IMR-90 (cell line): Measurements from ENCODE around the gene TSPAN14. TPM values are rescaled to one million over a fixed set of nuclear protein-coding genes. Genes with fewer than 3 reads are reported as not detected.

Source experiments
- ATAC-seq: fragments of 200-7000 bp; cut with Tn5 transposase; 2 replicates; pipeline ENCODE4 v1.9.1; 2020; ENCODE audit warnings: low read depth, mild to moderate bottlenecking, moderate library complexity
- BruUV-seq: library from RNA; stranded (reverse); fragments of 400-500 nt; replicated peaks from 2 replicates; lab custom pipeline; 2021; lab: Mats Ljungman, UMichigan
- CTCF ChIA-PET: fragments of 300-600 bp; formaldehyde crosslinking; extraction: SDS; loops from one replicate; lab custom pipeline; 2021; ENCODE audit warnings: antibody characterized with exemption; lab: Yijun Ruan, JAX
- POLR2A ChIA-PET: fragments of 300-600 bp; sonication (Branson Sonifier 250); formaldehyde crosslinking; loops from one replicate; lab custom pipeline; 2022; ENCODE audit warnings: antibody characterized with exemption; ENCODE audit not compliant: unreplicated experiment; lab: Charles Lee
- DNase-seq: peaks from one replicate; pipeline ENCODE4 v3.0.0; 2013
- H2AFZ ChIP-seq: replicated peaks from 2 replicates; pipeline ENCODE3; 2013; ENCODE audit warnings: low read length, mild to moderate bottlenecking; ENCODE audit not compliant: poor library complexity
- H2AK5ac ChIP-seq: 2 replicates; pipeline ENCODE4 v1.6.1; 2013; ENCODE audit warnings: low read depth, low read length, inconsistent platforms
- H2AK9ac ChIP-seq: replicated peaks from 2 replicates; pipeline ENCODE3; 2013; ENCODE audit warnings: mild to moderate bottlenecking, low read depth, low read length, moderate library complexity; ENCODE audit not compliant: poor library complexity
- H2BK120ac ChIP-seq: 2 replicates; pipeline ENCODE4 v1.6.1; 2013; ENCODE audit warnings: low read depth, low read length, inconsistent platforms
- H2BK15ac ChIP-seq: 3 replicates; pipeline ENCODE4 v1.6.1; 2013; ENCODE audit warnings: low read depth, low read length, inconsistent platforms
- H2BK20ac ChIP-seq: 2 replicates; pipeline ENCODE4 v1.6.1; 2013; ENCODE audit warnings: low read depth, mild to moderate bottlenecking, inconsistent platforms, low read length, moderate library complexity
- H2BK5ac ChIP-seq: 2 replicates; pipeline ENCODE4 v1.6.1; 2013; ENCODE audit warnings: mild to moderate bottlenecking, low read depth, low read length, inconsistent platforms; ENCODE audit not compliant: poor library complexity, severe bottlenecking
- H3K14ac ChIP-seq: replicated peaks from 2 replicates; pipeline ENCODE4 v1.6.1; 2013; ENCODE audit warnings: low read depth, low read length, inconsistent platforms
- H3K18ac ChIP-seq: 2 replicates; pipeline ENCODE4 v1.6.1; 2013; ENCODE audit warnings: low read depth, low read length, control low read depth
- H3K23ac ChIP-seq: 2 replicates; pipeline ENCODE4 v1.6.1; 2013; ENCODE audit warnings: low read depth, low read length, inconsistent platforms
- H3K27ac ChIP-seq: 2 replicates; pipeline ENCODE4 v1.5.1; 2013; ENCODE audit warnings: mild to moderate bottlenecking, control low read depth, low read length; ENCODE audit not compliant: insufficient read depth
- H3K27me3 ChIP-seq: 2 replicates; pipeline ENCODE4 v1.6.1; 2013; ENCODE audit warnings: low read length; ENCODE audit not compliant: control insufficient read depth, insufficient read depth
- H3K36me3 ChIP-seq: 2 replicates; pipeline ENCODE4 v1.6.1; 2013; ENCODE audit warnings: low read length, mixed read lengths; ENCODE audit not compliant: control insufficient read depth, insufficient read depth
- H3K4ac ChIP-seq: 2 replicates; pipeline ENCODE4 v1.6.1; 2013; ENCODE audit warnings: low read depth, low read length, inconsistent platforms
- H3K4me1 ChIP-seq: 2 replicates; pipeline ENCODE4 v1.6.1; 2013; ENCODE audit warnings: low read length, mixed read lengths; ENCODE audit not compliant: control insufficient read depth, insufficient read depth
- H3K4me2 ChIP-seq: 2 replicates; pipeline ENCODE4 v1.6.1; 2013; ENCODE audit warnings: low read depth, mild to moderate bottlenecking, control low read depth, low read length, moderate library complexity
- H3K4me3 ChIP-seq: 2 replicates; pipeline ENCODE4 v1.5.1; 2013; ENCODE audit warnings: low read depth, mild to moderate bottlenecking, control low read depth, low read length, moderate library complexity; ENCODE audit not compliant: insufficient read depth
- H3K56ac ChIP-seq: 2 replicates; pipeline ENCODE4 v1.6.1; 2013; ENCODE audit warnings: low read length, inconsistent platforms; ENCODE audit not compliant: insufficient read depth; ENCODE audit errors: extremely low read depth
- H3K79me1 ChIP-seq, 2 experiments: 2 replicates each; pipeline ENCODE4 v1.6.1; 2013; ENCODE audit warnings: low read length in 2 of 2, inconsistent platforms in 1 of 2, low read depth in 1 of 2
- H3K9ac ChIP-seq: 2 replicates; pipeline ENCODE4 v1.6.1; 2013; ENCODE audit warnings: low read depth, low read length, control low read depth
- H3K9me1 ChIP-seq: 2 replicates; pipeline ENCODE4 v1.6.1; 2013; ENCODE audit warnings: low read length, inconsistent platforms; ENCODE audit not compliant: insufficient read depth
- H3K9me3 ChIP-seq: 2 replicates; pipeline ENCODE4 v1.6.1; 2013; ENCODE audit warnings: low read length; ENCODE audit not compliant: control insufficient read depth, insufficient read depth
- H4K20me1 ChIP-seq: 2 replicates; pipeline ENCODE4 v1.6.1; 2013; ENCODE audit warnings: low read length, inconsistent platforms; ENCODE audit not compliant: insufficient read depth
- H4K5ac ChIP-seq: 2 replicates; pipeline ENCODE4 v1.6.1; 2013; ENCODE audit warnings: mild to moderate bottlenecking, low read depth, low read length, control low read depth
- H4K8ac ChIP-seq, 2 experiments: 2 replicates each; pipeline ENCODE4 v1.6.1; 2013; ENCODE audit warnings: low read depth in 2 of 2, low read length in 2 of 2, control low read depth in 1 of 2, inconsistent platforms in 1 of 2
- H4K91ac ChIP-seq: 2 replicates; pipeline ENCODE4 v1.6.1; 2013; ENCODE audit warnings: low read depth, low read length, inconsistent platforms; ENCODE audit not compliant: insufficient read depth
- BHLHE40 ChIP-seq: fragments of 150-350 bp; IDR thresholded peaks from 2 replicates; pipeline ENCODE4 v1.6.1; 2016; ENCODE audit warnings: mild to moderate bottlenecking, low read depth, low read length
- CEBPB ChIP-seq: IDR thresholded peaks from 2 replicates; pipeline ENCODE4 v1.6.1; 2012; ENCODE audit warnings: low read depth, low read length, improper control_type of control experiment
- CHD1 ChIP-seq: IDR thresholded peaks from 2 replicates; pipeline ENCODE4 v1.6.1; 2012; ENCODE audit warnings: low read depth, low read length, improper control_type of control experiment
- FOS ChIP-seq: fragments of 150-350 bp; IDR thresholded peaks from 2 replicates; pipeline ENCODE4 v1.6.1; 2016; ENCODE audit warnings: low read depth, low read length
- MAFK ChIP-seq: IDR thresholded peaks from 2 replicates; pipeline ENCODE4 v1.6.1; 2012; ENCODE audit warnings: low read depth, low read length, improper control_type of control experiment
- MAZ ChIP-seq: IDR thresholded peaks from 2 replicates; pipeline ENCODE4 v1.6.1; 2012; ENCODE audit warnings: low read depth, mild to moderate bottlenecking, low read length, improper control_type of control experiment, moderate library complexity, borderline replicate concordance
- NFE2L2 ChIP-seq: fragments of 150-350 bp; IDR thresholded peaks from 2 replicates; pipeline ENCODE4 v1.6.1; 2016; ENCODE audit warnings: low read depth, mild to moderate bottlenecking, low read length
- POLR2A ChIP-seq: IDR thresholded peaks from 2 replicates; pipeline ENCODE4 v1.6.1; 2012; ENCODE audit warnings: mild to moderate bottlenecking, low read depth, low read length
- RAD21 ChIP-seq: IDR thresholded peaks from 2 replicates; pipeline ENCODE4 v1.6.1; 2012; ENCODE audit warnings: low read length, improper control_type of control experiment
- RCOR1 ChIP-seq: IDR thresholded peaks from 2 replicates; pipeline ENCODE4 v1.6.1; 2012; ENCODE audit warnings: mild to moderate bottlenecking, low read length, improper control_type of control experiment; ENCODE audit not compliant: insufficient replicate concordance
- RFX5 ChIP-seq: IDR thresholded peaks from 2 replicates; pipeline ENCODE4 v1.8.0; 2012; ENCODE audit warnings: low read depth, mild to moderate bottlenecking, low read length, moderate library complexity
- SMC3 ChIP-seq: fragments of 150-350 bp; IDR thresholded peaks from 2 replicates; pipeline ENCODE4 v1.6.1; 2016; ENCODE audit warnings: low read depth, mild to moderate bottlenecking, antibody characterized with exemption, low read length, moderate library complexity
- WGBS, 2 experiments: methylation state at CpG; one replicate each; pipeline versions ENCODE4 v1.1.5 to v1.1.7; 2013; ENCODE audit warnings: missing lambda C conversion rate in 2 of 2; ENCODE audit not compliant: insufficient read length in 1 of 2; ENCODE audit errors: extremely low coverage in 2 of 2; 5-methylcytosine and 5-hydroxymethylcytosine counted together
- dilution Hi-C: fragments of 300-500 bp; cut with HindIII; formaldehyde crosslinking; loops from one replicate; pipeline ENCODE4 v1.14.3; 2018; ENCODE audit warnings: low sequenced_read_pairs; ENCODE audit not compliant: unreplicated experiment
- in situ Hi-C: fragments of 300-500 bp; cut with MboI; formaldehyde crosslinking; loops from 3 replicates; pipeline ENCODE4 v1.14.3; 2019; ENCODE audit warnings: low sequenced_read_pairs, inconsistent platforms, mixed read lengths
- intact Hi-C: fragments of 100-400 bp; cut with micrococcal nuclease; formaldehyde crosslinking; loops from 2 replicates; pipeline ENCODE4 v1.10.0; 2022
- polyA plus RNA-seq, 3 experiments: library from polyadenylated mRNA; depleted of rRNA; stranded (reverse); fragments of >200 nt; gene quantifications; 2 replicates each; pipeline ENCODE4 v1.2.3, GENCODE V29; 2012; ENCODE audit warnings: low replicate concordance in 1 of 3
- total RNA-seq: library from RNA; depleted of rRNA; stranded (reverse); fragments of >200 nt; gene quantifications from 2 replicates; pipeline ENCODE4 v1.2.3, GENCODE V29; 2012
- TF ChIP-seq, protein P1 (sequence below): fragments of 150-350 bp; IDR thresholded peaks from 2 replicates; pipeline ENCODE4 v1.6.1; 2016; ENCODE audit warnings: low read depth, mild to moderate bottlenecking, low read length, moderate library complexity, borderline replicate concordance
- TF ChIP-seq, protein P2 (sequence below): fragments of 150-350 bp; IDR thresholded peaks from 2 replicates; pipeline ENCODE4 v1.6.1; 2017; ENCODE audit warnings: mild to moderate bottlenecking, antibody characterized with exemption, low read length, low read depth
- TF ChIP-seq, protein P3 (sequence below): conservative IDR thresholded peaks from 2 replicates; pipeline ENCODE4 v1.5.1; 2012; ENCODE audit warnings: mild to moderate bottlenecking, low read depth, low read length, improper control_type of control experiment

TSPAN14 gene
- total and polyA plus RNA-seq, 2 of the 4 experiments (the other 2 are of a cell fraction): 18.5 to 43.0 TPM

DNA sequence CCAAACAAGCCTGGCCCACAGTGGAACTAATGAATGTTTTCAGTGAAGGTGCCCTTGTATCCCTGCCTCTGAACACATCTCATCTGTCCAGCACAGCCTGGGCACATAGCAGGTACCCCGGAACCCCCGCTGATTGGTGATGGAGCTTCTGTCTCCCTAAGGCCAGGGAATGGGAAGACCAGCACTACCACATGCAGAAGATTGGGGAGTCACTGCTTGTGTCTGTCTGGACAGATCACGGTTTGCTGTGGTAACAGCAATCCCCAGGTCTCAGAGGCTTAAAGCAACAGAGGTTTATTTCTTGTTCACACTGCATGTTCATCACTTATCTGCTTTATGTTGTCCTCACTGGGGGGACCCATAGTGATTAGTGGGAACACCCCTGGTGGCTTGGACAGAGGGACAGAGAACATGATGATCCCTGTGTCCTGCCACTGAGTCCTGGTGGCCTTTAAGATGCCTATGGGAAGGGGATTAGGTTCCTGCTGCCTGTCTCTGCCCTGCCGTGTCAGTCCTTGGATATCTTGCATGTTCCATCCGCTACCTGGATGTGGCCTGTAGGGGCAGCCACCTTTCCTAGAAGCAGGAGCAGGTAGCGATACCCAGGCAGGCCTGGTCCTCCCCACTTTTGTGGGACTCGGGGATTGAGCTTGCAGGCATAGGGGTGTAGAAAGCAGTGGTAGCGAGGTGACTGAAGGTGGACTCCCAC, 3.6 kb downstream of the TSPAN14 start:
- CTCF ChIA-PET: no interaction called here
- H4K91ac ChIP-seq: no peak overlapping the region
- 0 out of 2 replicates have a peak overlapping the region, but pooled peaks have one; percentile 3 for H2AK5ac ChIP-seq
- H4K8ac ChIP-seq: no peak overlapping the region
- POLR2A ChIA-PET: no interaction called here
- H3K27me3 ChIP-seq: no peaks in the 10 kb centered on the region
- no peak overlapping the region for H3K27ac ChIP-seq
- in situ Hi-C loops (loop anchor here (5.0 to 25.0 kb wide), 2 partner anchors 45 to 295 kb away; no protein-coding TSS in a partner anchor), dilution Hi-C loops (no loop called here), intact Hi-C loops (no loop called here)
- no peaks in the 10 kb centered on the region for H3K9me3 ChIP-seq
- H3K4me1 ChIP-seq: peaks cover 36% of the 10 kb centered on the region
- H2BK15ac ChIP-seq: no peak overlapping the region
- no TSS peak for BruUV-seq
- H4K5ac ChIP-seq: no peak overlapping the region
- H3K4me3 ChIP-seq: no peak overlapping the region
- 100% methylated on average over 1 of the region's 8 CpGs; no CpG with 5 or more reads in 1 of the 2 experiments for WGBS, 2 experiments
- H3K56ac ChIP-seq: no peak overlapping the region
- H3K36me3 ChIP-seq: no peaks in the 10 kb centered on the region; the same call in 1 of the 2 replicates
- peaks cover 56% of the 10 kb centered on the region for H3K9me1 ChIP-seq
- no peak overlapping the region for H2BK20ac ChIP-seq
- no peak overlapping the region for H2BK5ac ChIP-seq
- ATAC-seq: no peak
- H4K20me1 ChIP-seq: peaks cover 63% of the 10 kb centered on the region
- no peak overlapping the region for H2AFZ ChIP-seq
- no peak overlapping the region for H3K4me2 ChIP-seq
- H3K79me1 ChIP-seq: peaks cover 4 to 72% of the 10 kb centered on the region in 2 experiments
- no peak overlapping the region for H3K14ac ChIP-seq
- H3K4ac ChIP-seq: no peak overlapping the region
- no peak for DNase-seq
- H2AK9ac ChIP-seq: no peak overlapping the region
- H3K18ac ChIP-seq: no peak overlapping the region
- no peak overlapping the region for H2BK120ac ChIP-seq
- H3K9ac ChIP-seq: no peak overlapping the region
- peak overlapping the region; percentile 40; the same call in 1 of the 2 replicates for H3K23ac ChIP-seq
- TF ChIP-seq FOS (no peak), CHD1 (no peak), BHLHE40 (no peak), RCOR1 (no peak), SMC3 (no peak), CEBPB (no peak), POLR2A (no peak), RFX5 (no peak), MAZ (no peak), MAFK (no peak), RAD21 (no peak), NFE2L2 (no peak)
- TF ChIP-seq, protein P1, sequence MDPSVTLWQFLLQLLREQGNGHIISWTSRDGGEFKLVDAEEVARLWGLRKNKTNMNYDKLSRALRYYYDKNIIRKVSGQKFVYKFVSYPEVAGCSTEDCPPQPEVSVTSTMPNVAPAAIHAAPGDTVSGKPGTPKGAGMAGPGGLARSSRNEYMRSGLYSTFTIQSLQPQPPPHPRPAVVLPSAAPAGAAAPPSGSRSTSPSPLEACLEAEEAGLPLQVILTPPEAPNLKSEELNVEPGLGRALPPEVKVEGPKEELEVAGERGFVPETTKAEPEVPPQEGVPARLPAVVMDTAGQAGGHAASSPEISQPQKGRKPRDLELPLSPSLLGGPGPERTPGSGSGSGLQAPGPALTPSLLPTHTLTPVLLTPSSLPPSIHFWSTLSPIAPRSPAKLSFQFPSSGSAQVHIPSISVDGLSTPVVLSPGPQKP: no peak
- TF ChIP-seq, protein P2, sequence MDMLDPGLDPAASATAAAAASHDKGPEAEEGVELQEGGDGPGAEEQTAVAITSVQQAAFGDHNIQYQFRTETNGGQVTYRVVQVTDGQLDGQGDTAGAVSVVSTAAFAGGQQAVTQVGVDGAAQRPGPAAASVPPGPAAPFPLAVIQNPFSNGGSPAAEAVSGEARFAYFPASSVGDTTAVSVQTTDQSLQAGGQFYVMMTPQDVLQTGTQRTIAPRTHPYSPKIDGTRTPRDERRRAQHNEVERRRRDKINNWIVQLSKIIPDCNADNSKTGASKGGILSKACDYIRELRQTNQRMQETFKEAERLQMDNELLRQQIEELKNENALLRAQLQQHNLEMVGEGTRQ: no peak
- TF ChIP-seq, protein P3, sequence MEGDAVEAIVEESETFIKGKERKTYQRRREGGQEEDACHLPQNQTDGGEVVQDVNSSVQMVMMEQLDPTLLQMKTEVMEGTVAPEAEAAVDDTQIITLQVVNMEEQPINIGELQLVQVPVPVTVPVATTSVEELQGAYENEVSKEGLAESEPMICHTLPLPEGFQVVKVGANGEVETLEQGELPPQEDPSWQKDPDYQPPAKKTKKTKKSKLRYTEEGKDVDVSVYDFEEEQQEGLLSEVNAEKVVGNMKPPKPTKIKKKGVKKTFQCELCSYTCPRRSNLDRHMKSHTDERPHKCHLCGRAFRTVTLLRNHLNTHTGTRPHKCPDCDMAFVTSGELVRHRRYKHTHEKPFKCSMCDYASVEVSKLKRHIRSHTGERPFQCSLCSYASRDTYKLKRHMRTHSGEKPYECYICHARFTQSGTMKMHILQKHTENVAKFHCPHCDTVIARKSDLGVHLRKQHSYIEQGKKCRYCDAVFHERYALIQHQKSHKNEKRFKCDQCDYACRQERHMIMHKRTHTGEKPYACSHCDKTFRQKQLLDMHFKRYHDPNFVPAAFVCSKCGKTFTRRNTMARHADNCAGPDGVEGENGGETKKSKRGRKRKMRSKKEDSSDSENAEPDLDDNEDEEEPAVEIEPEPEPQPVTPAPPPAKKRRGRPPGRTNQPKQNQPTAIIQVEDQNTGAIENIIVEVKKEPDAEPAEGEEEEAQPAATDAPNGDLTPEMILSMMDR: no peak
